Uterus (tissue), 2 donors: ENCODE measurements around the gene PDXP.

Experiments used
- POLR2A ChIP-seq, 2 donors: fragments of 450-650 bp; IDR thresholded peaks; one replicate each; pipeline ENCODE4 v1.6.1; 2016; ENCODE audit warnings: antibody characterized with exemption in 2 of 2, mild to moderate bottlenecking in 1 of 2, moderate library complexity in 1 of 2
- TF ChIP-seq, protein P1 (sequence below), 4 experiments: fragments of 200-600 bp in 2 of 4; fragments of 450-650 bp in 2 of 4; sonication (generic) in 2 of 4; IDR thresholded peaks; one replicate each; pipeline ENCODE4 v1.5.1; 2016 to 2019; ENCODE audit warnings: antibody characterized with exemption in 4 of 4, mild to moderate bottlenecking in 2 of 4, moderate library complexity in 1 of 4

DNA sequence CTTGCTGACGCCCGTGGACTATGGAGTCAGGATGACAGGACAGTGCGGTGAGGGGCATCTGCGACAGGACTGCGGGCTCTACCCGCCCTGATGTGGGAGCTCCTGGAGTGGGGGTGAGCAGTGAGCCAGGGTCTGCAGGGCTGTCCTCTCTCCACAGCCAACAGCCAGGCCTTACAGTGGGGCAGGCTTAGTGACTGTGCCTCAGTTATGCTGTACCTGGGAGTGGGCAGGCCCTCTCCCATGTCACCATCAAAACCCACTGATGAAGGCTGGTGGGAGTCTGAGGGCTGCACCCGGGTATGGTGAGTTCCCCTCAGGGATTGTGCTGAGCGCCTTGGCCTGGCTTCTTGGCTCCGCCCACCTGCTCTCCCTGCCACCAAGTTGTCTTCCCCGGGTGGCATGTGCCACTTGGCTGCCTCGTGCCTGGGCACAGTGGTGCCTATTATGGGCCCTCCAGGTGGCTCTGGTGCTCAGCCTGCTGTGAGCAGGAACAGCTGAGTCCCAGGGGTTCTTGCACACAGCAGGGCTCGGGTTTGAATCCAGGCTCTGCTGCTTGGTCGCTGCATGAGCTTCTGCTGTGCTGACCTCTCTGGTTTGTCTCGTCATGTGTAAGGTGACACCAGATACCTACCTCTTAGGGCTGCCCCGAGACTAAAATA is 34.2 kb downstream of the PDXP start:
- TF ChIP-seq POLR2A (IDR thresholded peaks at IDR 0.05), result no peak
- TF ChIP-seq, protein P1, sequence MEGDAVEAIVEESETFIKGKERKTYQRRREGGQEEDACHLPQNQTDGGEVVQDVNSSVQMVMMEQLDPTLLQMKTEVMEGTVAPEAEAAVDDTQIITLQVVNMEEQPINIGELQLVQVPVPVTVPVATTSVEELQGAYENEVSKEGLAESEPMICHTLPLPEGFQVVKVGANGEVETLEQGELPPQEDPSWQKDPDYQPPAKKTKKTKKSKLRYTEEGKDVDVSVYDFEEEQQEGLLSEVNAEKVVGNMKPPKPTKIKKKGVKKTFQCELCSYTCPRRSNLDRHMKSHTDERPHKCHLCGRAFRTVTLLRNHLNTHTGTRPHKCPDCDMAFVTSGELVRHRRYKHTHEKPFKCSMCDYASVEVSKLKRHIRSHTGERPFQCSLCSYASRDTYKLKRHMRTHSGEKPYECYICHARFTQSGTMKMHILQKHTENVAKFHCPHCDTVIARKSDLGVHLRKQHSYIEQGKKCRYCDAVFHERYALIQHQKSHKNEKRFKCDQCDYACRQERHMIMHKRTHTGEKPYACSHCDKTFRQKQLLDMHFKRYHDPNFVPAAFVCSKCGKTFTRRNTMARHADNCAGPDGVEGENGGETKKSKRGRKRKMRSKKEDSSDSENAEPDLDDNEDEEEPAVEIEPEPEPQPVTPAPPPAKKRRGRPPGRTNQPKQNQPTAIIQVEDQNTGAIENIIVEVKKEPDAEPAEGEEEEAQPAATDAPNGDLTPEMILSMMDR (IDR thresholded peaks at IDR 0.05), result no peak
